LoVo (cell line): Measurements from ENCODE around the gene RPGRIP1L.
"Not testable (repeated sequence)": the region's sequence is repeated elsewhere in the genome, so short reads cannot be mapped to it uniquely, and the experiment has no call there.

Experiments used
- DNase-seq: peaks from one replicate; pipeline ENCODE4 v3.0.0-alpha.2; 2016; ENCODE audit warnings: low spot score

RPGRIP1L gene

GRCh38 chr16:53712065-53712464 lies 8.4 kb upstream of the RPGRIP1L start:
- DNase-seq = no peak

- no peak for DNase-seq
Measured at GRCh38 chr16:53711390-53711789, 7.7 kb upstream of the RPGRIP1L start.

GRCh38 chr16:53708490-53708889 lies 4.8 kb upstream of the RPGRIP1L start:
- DNase-seq = no peak

GRCh38 chr16:53707671-53708070 lies 4.0 kb upstream of the RPGRIP1L start:
- DNase-seq = no peak

- DNase-seq = no peak
Measured at GRCh38 chr16:53704445-53704813, 770 bp upstream of the RPGRIP1L start.

- DNase-seq = not testable (repeated sequence)
Measured at GRCh38 chr16:53698271-53698670, 5.4 kb downstream of the RPGRIP1L start.

GRCh38 chr16:53695070-53695469 lies 8.6 kb downstream of the RPGRIP1L start:
- no peak for DNase-seq

- no peak for DNase-seq
Measured at GRCh38 chr16:53693320-53693719, 10.3 kb downstream of the RPGRIP1L start.

GRCh38 chr16:53692146-53692545 lies 11.5 kb downstream of the RPGRIP1L start:
- no peak for DNase-seq

- DNase-seq = no peak
Measured at GRCh38 chr16:53690771-53691170, 12.9 kb downstream of the RPGRIP1L start.

- DNase-seq = no peak
Measured at GRCh38 chr16:53689636-53690035, 14.0 kb downstream of the RPGRIP1L start.

- no peak for DNase-seq
Measured at GRCh38 chr16:53686710-53687109, 16.9 kb downstream of the RPGRIP1L start.

GRCh38 chr16:53685334-53685733 lies 18.3 kb downstream of the RPGRIP1L start:
- not testable (repeated sequence) for DNase-seq

GRCh38 chr16:53681354-53681753 lies 22.3 kb downstream of the RPGRIP1L start:
- DNase-seq = no peak

- DNase-seq = no peak
Measured at GRCh38 chr16:53680756-53681155, 22.9 kb downstream of the RPGRIP1L start.

- DNase-seq = no peak
Measured at GRCh38 chr16:53678756-53679343, 24.8 kb downstream of the RPGRIP1L start.

- DNase-seq = no peak
Measured at GRCh38 chr16:53678155-53678554, 25.5 kb downstream of the RPGRIP1L start.

- no peak for DNase-seq
Measured at GRCh38 chr16:53673189-53673588, 30.5 kb downstream of the RPGRIP1L start.

GRCh38 chr16:53672461-53672860 lies 31.2 kb downstream of the RPGRIP1L start:
- DNase-seq = no peak

- no peak for DNase-seq
Measured at GRCh38 chr16:53668869-53669268, 34.8 kb downstream of the RPGRIP1L start.

GRCh38 chr16:53666786-53667415 lies 36.8 kb downstream of the RPGRIP1L start:
- no peak for DNase-seq

GRCh38 chr16:53664724-53665345 lies 38.8 kb downstream of the RPGRIP1L start:
- no peak for DNase-seq

- no peak for DNase-seq
Measured at GRCh38 chr16:53662072-53662471, 41.6 kb downstream of the RPGRIP1L start.

GRCh38 chr16:53654946-53655345 lies 48.7 kb downstream of the RPGRIP1L start:
- DNase-seq = no peak
